Suprapubic skin (tissue), 4 donors: ENCODE data around the gene TMEM143. TPM values are rescaled to one million over a fixed set of nuclear protein-coding genes. Genes with fewer than 3 reads are reported as not detected.

Experiments used
- DNase-seq, 2 donors: peaks; one replicate each; pipeline ENCODE4 v3.0.0-alpha.2; 2019; ENCODE audit warnings: low spot score in 2 of 2
- H3K27ac ChIP-seq: fragments of 200-600 bp; sonication (generic); one replicate; pipeline ENCODE4 v1.5.1; 2019
- H3K27me3 ChIP-seq: fragments of 200-600 bp; sonication (generic); one replicate; pipeline ENCODE4 v1.5.1; 2019
- H3K36me3 ChIP-seq: fragments of 200-600 bp; sonication (generic); one replicate; pipeline ENCODE4 v1.5.1; 2019
- H3K4me1 ChIP-seq: fragments of 200-600 bp; sonication (generic); one replicate; pipeline ENCODE4 v1.5.1; 2019
- H3K4me3 ChIP-seq: fragments of 200-600 bp; sonication (generic); one replicate; pipeline ENCODE4 v1.5.1; 2019; ENCODE audit warnings: mild to moderate bottlenecking
- H3K9me3 ChIP-seq: fragments of 200-600 bp; sonication (generic); one replicate; pipeline ENCODE4 v1.5.1; 2019
- CTCF ChIP-seq, 2 donors: fragments of 200-600 bp in 1 of 2; fragments of 450-650 bp in 1 of 2; sonication (generic) in 1 of 2; IDR thresholded peaks; one replicate each; pipeline ENCODE4 v1.5.1; 2016 to 2019; ENCODE audit warnings: antibody characterized with exemption in 2 of 2, mild to moderate bottlenecking in 1 of 2, moderate library complexity in 1 of 2
- EP300 ChIP-seq: sonication (generic); formaldehyde crosslinking; IDR thresholded peaks from one replicate; pipeline ENCODE4 v1.6.1; 2017; ENCODE audit warnings: antibody characterized with exemption
- POLR2A ChIP-seq, 2 donors: fragments of 450-650 bp; IDR thresholded peaks; one replicate each; pipeline ENCODE4 v1.6.1; 2017; ENCODE audit warnings: antibody characterized with exemption in 2 of 2, mild to moderate bottlenecking in 2 of 2, moderate library complexity in 2 of 2
- POLR2AphosphoS5 ChIP-seq, 3 donors: sonication (generic); formaldehyde crosslinking; IDR thresholded peaks; one replicate each; pipeline ENCODE4 v1.6.1; 2017; ENCODE audit warnings: antibody characterized with exemption in 3 of 3
- WGBS: methylation state at CpG from one replicate; pipeline ENCODE4 v1.1.5; 2018; 5-methylcytosine and 5-hydroxymethylcytosine counted together
- total RNA-seq, 4 donors: library from RNA; depleted of rRNA; stranded (reverse); fragments of >200 nt; gene quantifications; one replicate each; pipeline ENCODE4 v1.1.0, GENCODE V29; 2016

TMEM143 gene
- 10 to 100 TPM in 2 of 4 donors, 1 to 10 TPM in 2; 7.8 to 14.7 (median 9.3) TPM for total RNA-seq

- TF ChIP-seq POLR2A (IDR thresholded peaks at IDR 0.05) = no peak
- TF ChIP-seq CTCF (IDR thresholded peaks at IDR 0.05) = no peak
- TF ChIP-seq POLR2AphosphoS5 (IDR thresholded peaks at IDR 0.05) = peak in 1 of 3 donors; percentile 84
- under 1% methylated on average over 30 of the region's 59 CpGs for WGBS
- Histone ChIP-seq H3K36me3 (no peaks in the 10 kb centered on the region), H3K4me3 (peak within 1 kb of the TSS; percentile 59), H3K9me3 (no peaks in the 10 kb centered on the region), H3K27ac (peak within 1 kb of the TSS; percentile 81), H3K4me1 (peaks cover 12% of the 10 kb centered on the region), H3K27me3 (no peaks in the 10 kb centered on the region)
- peak; percentile 99 for DNase-seq
Observed at GRCh38 chr19:48363810-48364597, at the start of gene TMEM143, which contains the start of gene SYNGR4. TSS of gene TMEM143 (minus strand) at chr19:48363940. CDS start at chr19:48363920, 20 bp downstream. TSS of gene SYNGR4 (plus strand) at chr19:48364367. CDS start at chr19:48365843, 1,476 bp downstream.

- no peak for TF ChIP-seq EP300
- no peak for TF ChIP-seq CTCF (IDR thresholded peaks at IDR 0.05)
- no peak for TF ChIP-seq POLR2A (IDR thresholded peaks at IDR 0.05)
- no peak for TF ChIP-seq POLR2AphosphoS5 (IDR thresholded peaks at IDR 0.05)
Observed at GRCh38 chr19:48405850-48406249, 42.1 kb upstream of the TMEM143 start.

GRCh38 chr19:48405010-48405659 is 41.4 kb upstream of the TMEM143 start:
- Histone ChIP-seq H3K4me3 (no peak overlapping the region), H3K27ac (no peak overlapping the region), H3K9me3 (no peaks in the 10 kb centered on the region), H3K27me3 (peaks cover 3% of the 10 kb centered on the region), H3K36me3 (no peaks in the 10 kb centered on the region), H3K4me1 (no peaks in the 10 kb centered on the region)
- WGBS = 88% methylated on average over 11 of the region's 27 CpGs
- DNase-seq = no peak
- TF ChIP-seq EP300 (no peak), CTCF (IDR thresholded peaks at IDR 0.05) (no peak), POLR2AphosphoS5 (IDR thresholded peaks at IDR 0.05) (no peak), POLR2A (IDR thresholded peaks at IDR 0.05) (no peak)

More at GRCh38 chr19:48405850-48406249, 42.1 kb upstream of the TMEM143 start:
- Histone ChIP-seq H3K4me1 (no peaks in the 10 kb centered on the region), H3K36me3 (no peaks in the 10 kb centered on the region), H3K27ac (no peak overlapping the region), H3K9me3 (no peaks in the 10 kb centered on the region), H3K4me3 (no peak overlapping the region), H3K27me3 (peaks cover 3% of the 10 kb centered on the region)
- DNase-seq = no peak
- 83% methylated on average over 13 of the region's 13 CpGs for WGBS

GRCh38 chr19:48403606-48404005 is 39.9 kb upstream of the TMEM143 start:
- peaks cover 3% of the 10 kb centered on the region for H3K27me3 ChIP-seq
- WGBS = 52% methylated on average over 3 of the region's 3 CpGs
- no peak for DNase-seq
- H3K4me3 ChIP-seq = no peak overlapping the region
- no peak overlapping the region for H3K27ac ChIP-seq
- H3K36me3 ChIP-seq = no peaks in the 10 kb centered on the region
- peaks cover 9% of the 10 kb centered on the region for H3K4me1 ChIP-seq
- no peaks in the 10 kb centered on the region for H3K9me3 ChIP-seq
- no peak for TF ChIP-seq CTCF (IDR thresholded peaks at IDR 0.05)
- no peak for TF ChIP-seq POLR2A (IDR thresholded peaks at IDR 0.05)
- TF ChIP-seq POLR2AphosphoS5 (IDR thresholded peaks at IDR 0.05) = no peak
- TF ChIP-seq EP300 = no peak

- Histone ChIP-seq H3K4me1 (peaks cover 27% of the 10 kb centered on the region), H3K36me3 (no peaks in the 10 kb centered on the region), H3K27me3 (peaks cover 13% of the 10 kb centered on the region), H3K4me3 (no peak overlapping the region), H3K9me3 (no peaks in the 10 kb centered on the region), H3K27ac (no peak overlapping the region)
- DNase-seq = no peak
- TF ChIP-seq CTCF (IDR thresholded peaks at IDR 0.05) = no peak
- WGBS = 55% methylated on average over 5 of the region's 5 CpGs
Observed at GRCh38 chr19:48401287-48401686, 37.5 kb upstream of the TMEM143 start.
